ENCODE measurements around the gene PMVK.
"Not testable (repeated sequence)": the region's sequence is repeated elsewhere in the genome, so short reads cannot be mapped to it uniquely, and the experiment has no call there.

The PMVK gene

DNA sequence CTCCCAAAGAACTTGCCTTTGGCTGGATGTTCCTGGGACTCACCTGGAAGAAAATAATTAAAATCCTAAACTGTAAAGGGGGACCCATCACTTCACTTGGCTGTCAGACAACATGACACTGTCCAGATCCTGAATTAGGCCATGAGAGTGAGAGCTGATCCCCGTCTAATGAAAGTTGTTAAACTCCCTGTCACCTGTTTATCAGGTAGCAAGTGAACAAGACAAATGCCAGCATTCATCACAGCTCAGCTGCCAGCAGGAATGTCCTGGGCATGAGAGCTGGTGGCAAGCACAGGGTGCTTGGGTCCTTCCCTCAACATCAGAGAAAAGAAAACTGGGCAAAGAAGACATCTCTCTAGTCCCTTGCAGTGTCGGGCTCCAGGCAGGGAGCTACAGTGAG lies 23.8 kb downstream of the PMVK start:
- DNase-seq (ENCODE audit: low read depth in 2 of 2): no peak

DNA sequence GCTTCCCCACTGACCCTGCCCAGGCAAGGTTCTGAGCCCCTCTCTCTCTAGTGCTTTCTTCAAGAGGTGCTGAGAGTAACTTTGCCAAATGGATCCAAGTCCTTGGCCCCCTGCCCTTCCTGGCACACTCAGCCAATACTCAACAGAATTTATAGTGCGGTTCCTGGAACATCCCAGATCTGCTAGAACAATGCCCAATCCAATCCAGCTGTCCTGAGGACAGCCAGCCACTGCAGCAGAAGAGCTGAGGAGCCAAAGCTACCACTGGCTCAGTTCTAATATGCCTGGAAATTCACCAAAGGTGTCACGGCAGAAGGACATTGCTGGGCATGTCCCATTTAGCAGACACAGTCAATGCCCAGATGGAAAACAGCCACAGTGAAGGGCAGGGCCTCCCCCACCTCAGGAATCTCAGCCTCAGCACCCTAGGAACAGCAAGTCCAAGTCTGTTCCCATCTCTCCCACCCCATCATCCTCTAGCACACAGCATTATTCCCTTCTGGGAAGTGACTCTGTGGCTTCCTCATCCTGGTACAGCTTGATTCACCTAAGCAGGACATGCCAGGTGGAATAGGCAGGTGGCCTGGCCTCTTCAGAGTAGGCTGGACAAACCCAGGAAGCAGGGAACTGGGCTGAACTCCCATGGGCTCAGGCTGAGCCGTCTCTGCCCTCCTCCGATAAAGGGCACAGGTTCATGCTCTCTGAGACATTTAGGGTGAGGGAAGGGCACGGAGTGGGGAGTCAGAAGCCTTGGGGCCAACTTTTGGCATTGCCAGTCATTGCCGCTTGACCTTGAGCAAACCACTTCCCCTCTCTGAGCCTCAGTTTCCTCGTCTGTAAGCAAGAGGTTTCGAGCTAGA lies 24.6 kb downstream of the PMVK start:
- DNase-seq (ENCODE audit: low read depth in 2 of 2): no peak

DNA sequence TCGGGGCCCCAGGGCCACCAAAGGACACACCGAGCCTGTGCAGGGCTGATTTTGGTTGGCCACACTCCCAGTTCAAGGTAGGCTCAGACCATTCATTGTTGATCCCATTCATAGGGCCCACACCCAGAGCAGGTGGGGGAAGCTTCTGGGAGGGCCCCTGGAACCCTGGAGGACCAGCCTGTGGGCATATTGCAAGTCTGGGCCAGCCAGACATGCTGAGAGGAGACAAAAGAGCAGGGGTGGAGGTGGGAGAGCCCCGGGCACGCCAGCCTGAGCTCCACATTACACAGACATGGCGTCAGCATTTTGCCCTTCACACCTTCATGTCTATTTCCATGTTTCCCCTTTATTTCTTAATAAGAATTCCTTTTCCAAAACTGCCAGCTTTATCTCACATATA lies 25.7 kb downstream of the PMVK start:
- no peak for DNase-seq (ENCODE audit: low read depth in 2 of 2)

DNA sequence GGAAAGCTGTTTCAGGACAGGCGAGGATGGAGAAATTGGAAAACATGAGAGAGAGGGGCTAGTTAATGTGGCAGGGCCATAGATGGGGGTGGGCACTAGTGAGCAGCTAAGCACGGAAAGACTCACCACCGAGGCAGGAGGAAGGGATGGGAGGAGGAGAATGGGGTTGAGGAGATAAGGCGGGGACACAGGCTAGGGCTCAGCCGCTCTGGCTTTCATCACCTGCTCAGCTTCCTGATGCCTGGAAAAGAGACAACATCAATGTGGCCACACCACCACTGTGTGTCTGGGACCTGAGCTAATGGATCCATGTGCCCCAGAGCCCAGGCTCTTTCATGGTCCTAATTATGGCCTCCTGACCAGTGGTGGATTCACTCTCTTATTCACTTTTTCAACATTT lies 27.6 kb downstream of the PMVK start:
- DNase-seq (ENCODE audit: low read depth in 2 of 2): no peak

DNA sequence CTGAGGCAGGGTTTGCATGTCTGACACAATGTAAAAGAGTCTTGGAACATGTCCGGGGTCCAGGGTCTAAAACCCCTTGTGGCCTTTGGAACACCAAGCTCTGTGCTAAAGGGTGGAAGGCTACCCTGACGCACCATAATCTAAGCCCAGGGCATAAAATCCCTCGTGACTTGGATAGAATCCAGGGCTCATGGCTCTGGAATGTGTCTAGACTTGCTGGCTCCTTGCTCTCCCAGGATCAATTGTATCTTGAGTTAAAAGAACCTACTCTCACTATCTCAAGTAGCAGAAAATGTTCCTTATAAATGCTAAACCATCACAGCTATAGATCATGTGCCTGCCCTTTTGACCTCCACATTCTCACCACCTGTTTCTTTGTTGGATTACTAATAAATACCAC lies 28.4 kb downstream of the PMVK start:
- not testable (repeated sequence) for DNase-seq (ENCODE audit: low read depth in 2 of 2)

DNA sequence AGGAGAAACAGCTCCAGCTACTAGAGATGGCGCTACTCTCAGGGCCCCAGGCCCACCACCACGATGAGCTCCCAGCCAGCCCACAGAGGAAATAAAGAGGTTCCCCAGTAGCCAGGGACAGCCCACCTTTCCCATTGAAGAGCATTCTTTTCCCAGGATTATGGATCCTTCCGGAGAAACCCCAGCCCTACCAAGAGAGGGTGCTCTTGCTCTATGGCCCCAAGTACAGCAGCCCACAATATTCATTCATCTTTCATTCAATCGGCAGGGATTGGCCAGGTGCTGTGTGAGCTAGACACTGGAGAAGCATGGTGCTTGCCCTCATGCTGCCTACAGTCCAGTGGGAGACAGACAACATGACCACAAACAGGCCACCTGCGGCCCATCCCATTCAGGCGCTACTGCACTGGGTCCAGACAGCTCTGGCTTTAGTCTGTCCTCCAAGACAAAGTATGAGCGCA lies 29.9 kb downstream of the PMVK start:
- DNase-seq (ENCODE audit: low read depth in 2 of 2): no peak

DNA sequence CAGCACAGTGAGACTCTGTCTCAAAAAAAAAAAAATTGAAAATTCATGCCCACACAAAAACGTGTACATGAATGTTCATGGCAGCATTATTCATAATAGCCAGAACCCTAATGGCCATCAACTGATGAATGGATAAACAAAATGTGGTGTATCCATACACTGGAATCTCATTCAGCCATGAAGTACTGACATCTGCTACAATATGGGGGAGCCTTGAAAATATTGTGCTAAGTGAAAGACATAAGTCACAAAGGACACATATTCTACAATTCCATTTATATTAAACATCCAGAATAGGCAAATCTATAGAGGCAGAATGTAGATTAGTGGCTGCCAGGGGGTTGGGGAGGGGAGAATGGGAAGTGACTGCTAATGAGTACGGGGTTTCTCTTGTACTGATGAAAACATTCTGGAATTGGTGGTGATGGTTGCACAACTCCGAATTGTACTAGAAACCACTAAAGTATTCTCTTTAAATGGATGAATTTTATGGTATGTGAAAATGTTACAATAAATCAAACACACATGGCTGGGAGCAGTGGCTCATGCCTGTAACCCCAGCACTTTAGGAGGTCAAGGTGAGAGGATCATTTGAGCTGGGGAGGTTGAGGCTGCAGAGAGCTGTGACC lies 33.5 kb downstream of the PMVK start:
- DNase-seq (ENCODE audit: low read depth in 2 of 2): no peak

DNA sequence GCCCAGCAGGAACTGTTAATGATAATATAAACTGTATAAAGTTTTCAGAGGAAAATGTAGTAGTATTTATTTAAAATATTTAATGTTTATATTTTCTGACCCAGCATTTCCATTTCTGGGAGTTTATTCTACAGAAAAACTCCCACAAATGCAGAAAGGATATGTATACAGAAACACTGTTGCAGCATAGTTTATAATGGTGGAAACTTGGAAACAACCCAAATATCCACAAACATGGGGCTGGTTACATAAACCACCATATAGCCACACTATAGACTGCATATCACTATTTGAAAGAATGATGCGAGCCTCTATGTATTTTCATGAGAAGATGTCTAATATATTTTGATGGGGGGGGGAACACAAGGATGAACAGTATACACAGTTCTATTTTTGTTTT lies 34.9 kb downstream of the PMVK start:
- no peak for DNase-seq (ENCODE audit: low read depth in 2 of 2)

DNA sequence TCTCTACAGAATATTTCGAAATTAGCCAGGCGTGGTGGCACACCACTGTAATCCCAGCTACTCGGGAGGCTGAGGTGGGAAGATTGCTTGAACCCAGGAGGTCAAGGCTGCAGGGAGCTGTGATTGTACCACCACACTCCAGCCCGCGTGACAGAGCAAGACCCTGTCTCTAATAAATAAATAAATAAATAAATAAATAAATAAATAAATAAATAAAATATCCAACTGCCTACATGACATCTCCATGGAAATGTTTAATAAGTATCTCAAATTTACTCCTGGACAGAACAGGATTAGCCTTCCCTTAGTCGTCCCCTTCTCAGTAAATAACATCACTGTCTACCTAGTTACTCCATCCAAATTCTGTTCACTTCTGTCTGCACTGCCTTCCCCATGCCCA lies 37.5 kb downstream of the PMVK start:
- no peak for DNase-seq (ENCODE audit: low read depth in 2 of 2)

DNA sequence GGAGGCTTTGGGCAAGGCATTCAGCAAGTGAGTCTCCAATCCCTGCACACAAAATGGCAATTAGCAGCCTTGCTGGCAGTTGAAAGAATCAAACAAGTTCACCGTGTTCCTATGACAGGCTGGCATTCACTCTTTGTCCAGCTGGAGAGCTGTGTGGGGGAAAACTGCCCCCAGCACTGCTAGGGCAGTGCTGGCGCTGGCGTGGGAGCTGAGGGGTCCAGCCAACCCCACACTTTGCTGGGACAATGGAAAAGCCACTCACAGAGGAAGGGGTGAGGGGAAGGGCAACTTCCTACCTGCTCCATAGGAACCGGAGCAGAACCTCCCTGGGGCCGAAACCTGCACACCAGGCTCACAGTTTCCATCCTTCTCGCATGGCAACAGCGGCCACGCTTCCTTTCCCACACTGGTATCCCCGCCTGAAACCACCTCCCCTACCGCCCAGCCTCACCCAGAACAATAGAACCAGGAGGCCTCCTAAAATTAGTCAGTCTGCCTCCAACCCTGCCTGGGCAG lies 39.7 kb downstream of the PMVK start:
- DNase-seq (ENCODE audit: low read depth in 2 of 2): no peak

DNA sequence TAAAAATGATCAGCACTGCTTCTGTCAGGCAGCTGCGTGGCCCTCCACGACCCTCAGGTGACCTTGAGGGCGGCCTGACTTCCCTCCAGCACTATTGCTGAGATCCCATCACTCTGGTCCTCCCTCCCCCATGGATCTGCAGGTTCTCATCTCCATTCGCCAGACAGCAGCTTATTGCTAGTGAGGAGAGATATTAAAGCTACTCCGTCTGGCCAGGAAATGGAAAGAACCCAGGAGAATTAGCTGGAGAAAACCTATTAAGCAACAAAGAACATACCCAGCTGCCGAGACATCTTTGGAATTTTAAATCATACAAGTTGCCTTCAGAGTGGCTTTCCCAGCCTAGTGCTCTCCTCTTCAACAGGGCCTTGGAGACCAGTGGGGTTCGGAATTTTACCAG lies 40.7 kb downstream of the PMVK start:
- no peak for DNase-seq (ENCODE audit: low read depth in 2 of 2)

DNA sequence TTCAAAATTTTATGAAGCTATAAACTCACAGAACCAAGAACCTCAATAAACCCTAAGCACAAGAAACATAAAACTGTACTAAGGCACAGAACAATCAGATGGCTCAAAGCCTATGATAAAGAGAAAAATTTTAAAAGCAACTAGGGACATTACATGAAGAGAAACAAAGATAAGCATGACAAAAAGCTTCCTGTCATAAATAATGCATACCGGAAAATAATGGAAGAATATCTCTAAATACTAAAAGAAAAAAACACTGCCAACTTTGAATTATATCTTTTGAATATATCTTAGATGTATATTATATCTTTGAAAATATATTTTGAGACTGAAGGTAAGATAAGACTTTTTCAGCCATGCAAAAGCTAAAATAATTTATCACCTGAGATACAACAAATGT lies 45.1 kb downstream of the PMVK start:
- DNase-seq (ENCODE audit: low read depth in 2 of 2): no peak

DNA sequence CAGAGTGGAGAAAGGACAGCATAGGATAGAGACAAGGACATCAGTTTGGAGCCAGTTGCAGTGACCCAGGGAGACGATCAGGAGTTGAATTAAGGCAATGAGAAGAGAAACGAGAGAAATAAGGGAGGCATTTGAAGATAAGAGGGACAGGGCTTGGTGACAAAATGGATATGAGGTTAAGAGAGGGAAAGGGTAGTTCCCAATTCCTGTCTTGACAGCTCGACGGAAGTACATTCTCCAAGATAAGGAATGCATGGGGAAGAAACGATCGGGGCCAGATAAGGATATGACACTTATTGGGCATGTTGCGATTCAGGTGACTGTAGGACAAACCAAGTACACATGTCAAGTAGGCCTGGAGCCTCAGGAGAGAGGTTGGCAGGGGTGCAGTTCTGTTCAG lies 47.8 kb downstream of the PMVK start:
- DNase-seq (ENCODE audit: low read depth in 2 of 2): no peak

DNA sequence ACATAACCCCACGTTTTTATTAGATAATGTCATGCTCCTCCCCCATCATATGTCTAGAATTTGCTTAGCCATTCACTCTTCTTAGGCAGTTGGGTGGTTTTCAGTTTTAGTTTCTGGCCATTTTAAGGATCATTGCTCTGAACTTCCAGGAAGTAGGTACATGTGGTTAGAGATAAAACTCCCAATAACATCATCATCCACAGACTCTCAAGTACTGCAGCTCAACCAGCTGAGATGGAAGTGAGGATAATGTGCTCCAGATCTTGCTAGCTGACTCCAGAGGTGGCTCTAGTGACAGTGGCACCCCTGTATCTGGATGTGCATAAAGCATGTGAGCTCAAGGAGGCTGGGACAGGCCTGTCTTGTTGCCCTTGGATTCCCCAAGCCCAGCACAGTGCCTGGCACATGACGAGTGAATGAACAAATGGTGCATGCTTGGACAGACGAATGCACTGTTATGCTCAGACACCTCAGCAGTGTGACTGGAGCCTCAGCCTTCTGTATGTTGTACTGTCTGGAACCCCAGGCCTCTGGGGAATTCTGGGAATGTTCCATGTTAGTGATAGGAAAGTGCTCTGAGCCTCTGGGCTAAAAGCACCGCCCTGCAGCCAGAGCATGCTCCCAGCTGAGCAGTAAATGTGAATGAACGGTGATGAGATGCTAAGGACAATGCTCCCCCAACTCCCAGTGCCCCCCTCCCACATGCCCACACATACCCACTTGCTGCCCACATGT lies 50.1 kb downstream of the PMVK start:
- no peak for DNase-seq (ENCODE audit: low read depth in 2 of 2)

DNA sequence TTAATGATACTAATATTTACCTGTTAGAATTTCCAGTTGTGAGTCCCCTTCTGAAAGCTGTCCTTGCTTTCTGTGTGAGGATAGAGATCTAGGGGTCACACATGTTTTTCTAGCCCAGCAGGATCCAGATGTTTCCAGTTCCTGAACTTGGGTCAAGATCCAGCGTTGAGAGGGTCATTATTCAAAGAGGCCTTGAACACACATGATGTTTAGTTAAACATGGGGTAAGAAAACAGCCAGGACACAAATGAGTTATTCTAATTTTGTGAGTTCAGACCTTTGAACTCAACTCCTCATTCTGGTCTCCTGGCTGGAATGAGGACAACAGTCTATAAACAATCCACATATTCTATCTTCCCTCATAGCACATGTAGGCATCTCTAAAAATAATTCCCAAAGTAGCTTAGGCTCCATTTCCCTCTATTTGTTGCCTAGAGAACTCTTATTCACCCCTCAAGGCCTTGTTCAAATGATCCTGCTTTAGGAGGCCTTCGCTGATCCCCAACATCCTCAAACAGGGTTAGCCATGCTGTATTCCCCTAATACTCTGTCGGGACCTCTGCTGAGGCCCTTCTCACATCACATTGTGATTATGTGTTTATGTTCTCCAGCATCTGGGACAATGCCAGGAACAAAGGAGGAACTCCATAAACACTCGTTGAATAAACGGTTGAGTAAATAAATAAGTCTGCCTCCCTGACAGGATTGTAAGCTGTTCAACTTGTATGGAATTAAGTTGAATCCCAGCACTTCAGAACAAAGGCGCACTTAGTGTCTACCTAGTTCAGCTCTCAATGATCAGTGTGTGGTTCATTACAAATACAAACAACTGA lies 51.4 kb downstream of the PMVK start:
- no peak for DNase-seq (ENCODE audit: low read depth in 2 of 2)

DNA sequence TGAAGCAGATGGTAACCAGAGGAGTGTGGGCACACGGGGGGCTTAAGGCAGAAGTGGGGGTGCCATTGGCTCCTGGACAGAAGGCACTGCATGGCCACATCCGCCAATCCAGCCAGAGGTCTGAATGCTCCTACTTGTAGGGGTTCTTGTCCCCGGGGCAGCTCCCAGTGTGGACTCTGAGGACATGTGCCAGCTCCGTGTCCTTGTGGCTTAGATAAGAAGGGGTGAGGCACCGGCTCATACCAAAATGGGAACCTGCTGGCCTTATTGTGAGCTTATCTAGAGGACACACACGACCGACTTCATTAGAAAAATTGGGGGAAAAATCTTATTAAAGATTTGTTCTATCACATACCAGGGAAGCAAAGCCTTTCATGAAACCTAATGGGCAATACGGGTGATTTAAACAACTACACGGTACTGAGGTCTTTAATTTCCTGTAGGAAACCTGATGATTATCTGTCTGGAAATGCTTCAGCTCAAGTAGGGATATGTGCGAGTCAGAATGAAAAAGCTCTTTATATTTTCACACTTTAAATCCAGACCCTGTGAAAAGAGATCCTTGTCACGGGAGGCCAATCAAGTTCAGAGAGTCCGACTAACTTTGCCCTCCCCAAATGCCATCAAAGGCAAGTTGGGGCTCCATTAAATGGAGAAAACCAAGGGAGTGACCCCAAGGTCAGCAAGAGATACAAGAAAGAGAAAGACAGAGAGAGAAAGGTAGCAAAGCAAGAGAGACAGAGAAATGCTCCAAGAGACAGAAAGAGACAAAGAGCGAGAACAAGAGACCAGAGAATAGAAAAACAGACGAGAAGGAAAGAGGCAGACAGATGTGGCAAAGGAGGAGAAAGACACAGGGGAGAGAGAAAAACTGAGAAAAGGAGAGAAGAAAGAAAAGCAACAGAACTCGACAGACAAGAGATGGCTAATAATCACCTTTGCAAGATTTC lies 52.3 kb downstream of the PMVK start:
- no peak for DNase-seq (ENCODE audit: low read depth in 2 of 2)

DNA sequence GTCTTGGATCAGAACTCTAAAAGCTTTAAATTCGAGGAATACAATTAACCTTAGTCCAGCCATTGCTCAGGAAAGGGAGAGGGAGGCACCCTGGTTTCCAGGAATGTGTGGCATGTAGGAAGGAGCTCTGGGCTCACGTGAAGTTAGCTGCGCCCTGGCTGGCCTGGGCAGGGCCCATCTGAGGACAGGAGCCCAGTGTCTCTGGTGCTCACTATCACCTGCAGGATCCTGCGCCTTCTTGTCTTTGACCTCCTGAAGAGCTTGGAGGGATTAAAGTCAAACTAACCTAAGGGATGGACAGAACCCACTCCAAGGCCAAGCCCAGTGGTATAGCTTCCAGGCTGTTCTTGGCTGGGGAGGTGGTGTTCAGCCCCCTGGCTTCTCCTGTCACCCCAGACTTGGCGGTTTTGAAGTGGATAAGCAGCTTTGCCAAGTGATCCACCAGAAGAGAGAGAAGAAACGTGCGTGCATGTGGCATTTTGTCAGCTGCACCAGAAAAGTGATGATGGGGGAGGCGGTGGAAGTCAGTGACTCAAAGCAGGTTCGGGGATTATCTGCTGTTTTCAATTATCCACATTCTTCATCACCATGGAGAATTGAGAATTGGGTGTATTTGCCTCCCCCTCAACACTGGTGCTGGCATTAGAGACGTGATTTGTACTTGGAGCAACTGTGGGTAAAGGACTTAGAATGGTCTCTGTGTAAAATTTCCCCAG lies 54.5 kb downstream of the PMVK start:
- no peak for DNase-seq (ENCODE audit: low read depth in 2 of 2)

DNA sequence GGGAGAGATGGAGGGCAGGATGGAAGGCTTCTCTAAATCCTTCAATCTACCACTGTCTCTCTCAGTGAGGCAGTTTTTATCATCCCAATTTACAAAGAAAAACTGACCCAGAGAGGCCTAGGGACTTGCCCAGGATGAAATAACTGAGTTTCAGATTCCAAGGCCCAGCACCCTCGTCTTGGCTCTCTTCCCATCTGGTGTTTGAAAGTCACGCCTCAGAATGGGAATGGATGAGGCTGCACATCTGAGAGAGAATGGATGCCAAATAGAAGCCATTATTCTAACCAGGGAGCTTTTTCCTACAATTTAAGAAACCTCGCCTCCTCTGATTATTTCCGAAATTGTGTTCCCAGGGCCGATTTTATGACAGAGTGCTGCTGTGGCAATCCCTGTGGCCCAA lies 55.8 kb downstream of the PMVK start:
- DNase-seq (ENCODE audit: low read depth in 2 of 2): no peak

DNA sequence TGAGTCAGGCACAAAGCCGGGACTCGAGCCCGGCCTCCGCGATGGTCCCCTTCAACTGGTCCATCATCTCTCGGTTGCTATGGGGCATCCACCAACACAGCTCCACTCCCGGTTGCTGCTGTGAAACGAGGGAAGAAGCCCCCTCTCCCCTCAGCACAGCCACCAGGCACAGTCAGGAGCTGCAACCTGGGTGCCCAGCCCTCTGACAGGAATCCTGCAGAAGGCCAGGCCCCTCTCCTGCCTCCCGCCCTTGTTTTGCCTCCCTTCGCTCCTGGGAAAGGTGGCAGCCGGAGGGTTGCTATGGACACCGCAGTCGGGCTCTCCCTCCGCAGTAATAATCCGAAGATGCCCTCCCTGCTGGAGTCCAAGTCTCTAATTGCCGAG lies 57.5 kb downstream of the PMVK start:
- no peak for DNase-seq (ENCODE audit: low read depth in 2 of 2)

Data from stimulated activated CD4-positive, alpha-beta T cell treated with anti-CD3 and anti-CD28 coated beads, Interleukin-1b, Interleukin-23, amount 100 ng/mL, for 1 hour (primary cell).